GM04504 (cell line): ENCODE results near the gene PLXNA2.

Experiments
- DNase-seq: peaks from one replicate; pipeline ENCODE4 v3.0.0-alpha.2; 2012; ENCODE audit warnings: low read depth

PLXNA2 gene

GRCh38 chr1:207991583-207992026 is 252.6 kb downstream of the PLXNA2 start:
- no peak for DNase-seq

DNA sequence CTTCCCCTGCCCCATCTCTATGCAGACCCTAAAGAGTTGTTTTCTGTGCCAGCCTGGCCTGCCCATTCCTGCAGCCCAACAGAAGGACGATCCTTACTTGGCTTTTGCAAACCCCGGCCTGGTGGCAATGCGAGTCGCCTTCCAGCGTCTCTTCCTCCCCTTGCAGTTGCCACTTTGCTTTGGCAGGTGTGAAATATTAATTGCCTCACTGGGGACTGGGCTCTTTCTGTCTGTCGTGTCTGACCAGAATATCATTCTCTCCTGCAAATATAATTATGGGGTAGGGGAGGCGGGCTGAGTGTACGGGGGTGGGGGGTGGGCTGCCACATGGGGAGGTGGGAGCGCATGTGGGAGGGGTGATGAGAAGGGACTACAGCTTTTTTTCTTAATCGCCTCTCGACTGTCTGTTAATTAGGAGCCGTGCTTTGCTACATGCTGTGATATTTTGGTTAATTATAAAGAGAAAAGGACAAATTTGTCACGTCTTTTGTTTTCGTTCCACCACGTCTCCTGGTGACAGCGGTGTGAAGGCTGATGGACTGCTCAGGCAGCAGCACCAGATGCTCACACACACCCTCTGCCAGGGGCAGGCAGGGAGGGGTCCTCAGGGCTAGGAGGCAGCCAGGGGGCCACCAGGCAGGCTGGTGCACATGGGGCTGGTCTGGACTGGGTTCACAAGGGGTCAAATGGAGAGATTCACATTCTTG is 253.2 kb downstream of the PLXNA2 start:
- no peak for DNase-seq

DNA sequence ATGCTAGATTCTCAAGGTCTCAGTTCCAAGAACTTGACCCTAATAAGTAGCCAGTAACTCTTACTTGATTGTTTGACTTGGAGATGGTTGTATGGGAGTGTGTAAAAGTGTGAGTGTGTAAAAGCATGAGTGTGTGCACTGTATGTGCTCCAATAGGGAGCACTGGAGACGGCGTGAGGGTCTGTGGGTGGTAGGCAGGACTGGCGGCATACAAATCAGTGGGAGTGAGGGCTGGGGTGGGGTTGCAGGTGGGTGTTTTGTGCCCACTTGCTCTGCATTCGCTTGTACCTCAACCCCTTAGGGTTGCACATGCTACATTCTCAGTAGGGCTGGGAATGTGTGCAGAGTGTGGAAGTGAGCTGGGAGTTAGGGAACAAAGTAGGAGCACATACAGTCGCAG is 253.7 kb downstream of the PLXNA2 start:
- DNase-seq: no peak

GRCh38 chr1:207988326-207989165 is 255.6 kb downstream of the PLXNA2 start:
- no peak for DNase-seq

DNA sequence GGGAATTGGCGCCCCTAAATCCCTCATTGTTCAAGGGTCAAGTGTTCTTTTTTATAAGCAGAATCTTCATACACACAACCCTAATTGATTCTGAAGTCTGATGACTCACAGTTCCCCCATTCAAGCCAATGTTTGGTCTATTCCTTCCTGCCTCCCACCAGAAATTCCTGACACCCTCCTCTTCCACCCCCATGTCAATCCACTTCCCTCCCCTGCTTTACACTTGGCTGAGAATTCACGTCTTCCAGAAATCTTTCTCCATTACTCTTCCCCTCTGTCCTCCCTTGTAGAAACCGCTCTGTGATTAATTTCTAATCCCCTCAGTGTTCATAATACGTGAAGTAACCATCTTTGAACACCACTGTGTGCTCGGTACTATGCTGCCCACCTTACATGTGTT is 257.0 kb downstream of the PLXNA2 start:
- DNase-seq: no peak

DNA sequence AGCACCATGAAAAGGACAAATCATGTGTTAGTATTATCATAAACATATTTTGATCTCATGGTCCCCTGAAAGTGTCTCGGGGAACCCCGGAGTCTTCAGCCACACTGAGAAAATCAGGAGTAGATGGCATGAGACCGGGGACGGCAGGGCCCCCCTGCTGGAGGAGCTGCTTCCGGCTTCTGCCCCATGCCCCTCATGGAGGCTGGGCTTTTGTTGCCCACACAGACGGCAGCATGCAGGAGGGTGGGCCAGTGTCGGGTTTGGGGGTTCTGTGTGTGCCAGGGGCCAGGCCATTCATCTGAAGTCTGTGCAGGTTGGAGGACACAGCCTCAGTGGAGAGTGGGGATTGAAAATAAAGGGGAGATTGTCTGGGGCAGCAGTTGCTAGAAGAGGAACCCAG is 258.2 kb downstream of the PLXNA2 start:
- DNase-seq: no peak

GRCh38 chr1:207984831-207985572 is 259.2 kb downstream of the PLXNA2 start:
- no peak for DNase-seq

GRCh38 chr1:207983044-207983635 is 261.0 kb downstream of the PLXNA2 start:
- DNase-seq: no peak

DNA sequence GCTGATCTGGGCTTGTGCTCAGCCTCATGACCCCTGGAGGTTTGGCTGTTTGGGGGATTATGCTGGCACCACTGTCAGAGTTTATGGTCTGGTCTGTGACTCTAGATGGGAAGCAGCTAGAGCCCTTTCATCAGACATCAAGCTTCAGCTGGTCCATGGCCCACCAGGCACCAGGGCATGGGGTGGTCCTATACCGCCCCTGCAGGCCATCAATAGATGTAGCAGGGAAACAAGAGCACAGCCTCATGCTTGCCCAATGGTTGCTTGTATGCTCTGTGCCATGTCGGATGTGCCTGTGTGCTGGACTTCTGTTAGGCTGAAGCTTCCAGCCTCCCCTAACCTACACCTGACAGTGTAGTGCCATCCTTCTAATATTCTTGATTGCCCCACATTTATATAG is 262.2 kb downstream of the PLXNA2 start:
- no peak for DNase-seq

GRCh38 chr1:207978441-207978840 is 265.7 kb downstream of the PLXNA2 start:
- no peak for DNase-seq

GRCh38 chr1:207977876-207978275 is 266.3 kb downstream of the PLXNA2 start:
- DNase-seq: no peak

DNA sequence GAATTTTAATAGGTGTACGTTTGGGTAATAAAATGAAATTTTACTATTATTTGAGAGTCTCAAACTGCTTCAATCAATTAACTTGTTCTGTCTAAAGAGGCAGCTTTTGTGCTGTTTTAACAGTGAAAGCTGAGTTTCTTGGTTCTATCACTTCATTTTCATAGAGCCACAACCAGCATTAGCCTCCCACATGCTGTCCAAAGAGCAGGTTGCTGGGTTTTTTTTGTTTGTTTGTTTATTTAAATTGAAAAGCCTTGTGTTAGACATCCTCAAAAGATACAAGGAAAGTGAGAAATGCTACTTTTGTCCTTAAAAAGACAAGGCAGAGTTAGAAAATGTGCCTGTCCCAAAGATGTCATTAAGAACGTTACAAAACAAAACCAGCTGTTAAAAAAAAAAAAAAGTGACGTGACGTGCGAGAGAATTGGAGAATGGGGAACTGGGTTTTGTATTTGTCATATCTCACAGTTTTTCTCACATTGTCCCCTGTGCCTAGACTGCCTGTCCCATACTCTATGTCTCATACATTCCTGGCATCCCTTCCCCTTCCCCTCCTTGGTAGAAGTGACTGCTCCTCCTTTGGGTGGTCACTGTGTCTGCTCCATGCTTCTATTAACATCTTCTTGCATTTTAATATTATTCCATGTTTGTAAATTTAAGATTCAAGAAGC is 270.2 kb downstream of the PLXNA2 start:
- DNase-seq: no peak

DNA sequence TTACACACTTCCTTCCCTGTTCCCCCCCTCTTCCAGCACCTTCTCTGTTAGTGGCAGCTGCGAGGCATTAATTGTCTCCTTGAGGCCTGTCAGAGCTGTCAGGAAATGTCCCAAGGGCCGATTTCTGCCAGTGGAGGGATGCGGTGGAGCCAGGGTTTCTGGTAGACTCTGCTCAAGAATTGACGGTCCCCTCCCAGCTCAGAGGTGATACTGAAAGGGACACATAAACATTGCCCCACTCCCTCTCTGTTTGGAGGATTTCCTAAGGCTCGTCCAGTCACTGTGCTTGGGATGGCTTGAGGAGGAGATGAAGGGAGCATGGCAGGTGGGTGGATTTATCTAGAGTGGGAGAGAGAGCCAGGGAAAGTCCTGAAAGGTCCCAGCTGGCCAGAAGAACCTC is 271.8 kb downstream of the PLXNA2 start:
- no peak for DNase-seq
